Gastrocnemius medialis (tissue), 4 donors: ENCODE data around the gene TBX5. TPM values are rescaled to one million over a fixed set of nuclear protein-coding genes. Genes with fewer than 3 reads are reported as not detected.

Experiments used
- ATAC-seq, 2 donors: fragments of 150-250 bp; one replicate each; pipeline ENCODE4 v1.9.1; 2016
- DNase-seq, 2 donors: peaks; one replicate each; pipeline ENCODE4 v3.0.0-alpha.2; 2019
- H3K27ac ChIP-seq, 4 donors: fragments of 200-600 bp; sonication (generic); 1 replicate in 1 of 4; 2 replicates in 3 of 4; pipeline ENCODE4 v1.5.1; 2016 to 2018; ENCODE audit warnings: mild to moderate bottlenecking in 2 of 4, moderate library complexity in 1 of 4
- H3K27me3 ChIP-seq, 3 donors: fragments of 200-600 bp; sonication (generic) in 2 of 3; 1 replicate in 1 of 3; 2 replicates in 2 of 3; pipeline versions ENCODE4 v1.5.1 to v1.6.0; 2016 to 2019; ENCODE audit warnings: mild to moderate bottlenecking in 1 of 3, moderate library complexity in 1 of 3
- H3K36me3 ChIP-seq, 2 donors: fragments of 200-600 bp; sonication (generic) in 1 of 2; one replicate each; pipeline ENCODE4 v1.5.1; 2017 to 2018
- H3K4me1 ChIP-seq, 2 donors: fragments of 200-600 bp; sonication (generic) in 1 of 2; one replicate each; pipeline ENCODE4 v1.5.1; 2016 to 2017; ENCODE audit warnings: mild to moderate bottlenecking in 2 of 2
- H3K4me3 ChIP-seq, 4 donors: fragments of 200-600 bp; sonication (generic) in 3 of 4; 1 replicate in 1 of 4; 2 replicates in 3 of 4; pipeline ENCODE4 v1.5.1; 2016 to 2019; ENCODE audit warnings: mild to moderate bottlenecking in 2 of 4
- H3K9me3 ChIP-seq, 3 donors: fragments of 200-600 bp; sonication (generic) in 2 of 3; 1 replicate in 1 of 3; 2 replicates in 2 of 3; pipeline ENCODE4 v1.5.1; 2016 to 2019
- POLR2A ChIP-seq, 2 donors: fragments of 450-650 bp; IDR thresholded peaks; one replicate each; pipeline ENCODE4 v1.6.1; 2017; ENCODE audit warnings: antibody characterized with exemption in 2 of 2, mild to moderate bottlenecking in 2 of 2, moderate library complexity in 2 of 2
- in situ Hi-C, 4 donors: fragments of 200-750 bp; cut with MboI; loops; one replicate each; pipeline versions ENCODE4 v1.15.0 to v1.8.0; 2017; ENCODE audit warnings: low sequenced_read_pairs in 4 of 4
- intact Hi-C: fragments of 100-400 bp; cut with DNase I; formaldehyde crosslinking; loops from one replicate; pipeline ENCODE4 v1.15.1; 2023; ENCODE audit warnings: low total_unique reads
- total RNA-seq, 4 donors: library from RNA; depleted of rRNA; stranded (reverse); fragments of >200 nt; gene quantifications; one replicate each; pipeline versions ENCODE4 v1.1.0 to v1.2.3, GENCODE V29; 2016
- TF ChIP-seq, protein P1 (sequence below), 5 experiments: fragments of 450-650 bp in 3 of 5; fragments of 200-600 bp in 2 of 5; sonication (generic) in 2 of 5; IDR thresholded peaks in 4 of 5; conservative IDR thresholded peaks in 1 of 5; 1 replicate in 4 of 5; 2 replicates in 1 of 5; pipeline ENCODE4 v1.5.1; 2016 to 2019; ENCODE audit warnings: antibody characterized with exemption in 5 of 5, mild to moderate bottlenecking in 3 of 5, moderate library complexity in 3 of 5

Gene TBX5
- total RNA-seq, 4 donors from 2014 or later = not detected

DNA sequence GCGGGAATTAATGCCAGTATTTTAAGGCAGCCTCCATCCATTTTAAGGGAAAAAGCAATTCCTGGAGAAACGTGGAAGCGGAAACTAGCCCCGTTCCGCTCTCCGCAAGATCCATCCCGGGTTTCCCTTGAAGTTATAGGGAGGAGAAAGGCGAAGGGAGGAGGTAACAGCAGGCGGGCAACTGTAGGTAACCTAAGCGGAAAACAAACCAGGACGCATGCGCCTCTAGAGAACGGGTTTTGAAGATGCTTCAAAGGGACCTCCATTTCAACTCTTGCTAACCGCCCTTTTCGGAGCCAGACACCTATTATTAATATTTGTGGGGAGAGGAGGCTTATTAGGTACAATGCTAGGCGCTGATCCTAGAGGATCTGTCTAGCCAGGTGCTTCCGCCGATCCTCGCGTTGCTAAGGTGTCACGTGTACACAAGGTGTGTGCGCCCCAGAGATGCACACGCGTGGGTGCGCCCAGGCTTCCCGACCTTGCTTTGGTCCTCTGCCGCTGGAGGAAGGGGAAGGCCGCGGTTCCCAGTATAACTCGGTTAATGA lies 6.2 kb downstream of the TBX5 start:
- Histone ChIP-seq H3K27ac (no peak overlapping the region), H3K36me3 (no peaks in the 10 kb centered on the region), H3K4me1 (no peaks in the 10 kb centered on the region), H3K27me3 (peaks cover 84 to 95% (median 89%) of the 10 kb centered on the region in 3 donors), H3K4me3 (no peak overlapping the region), H3K9me3 (no peaks in the 10 kb centered on the region)
- in situ Hi-C loops (no loop called here), intact Hi-C loops (no loop called here)
- DNase-seq = no peak
- TF ChIP-seq, protein P1, sequence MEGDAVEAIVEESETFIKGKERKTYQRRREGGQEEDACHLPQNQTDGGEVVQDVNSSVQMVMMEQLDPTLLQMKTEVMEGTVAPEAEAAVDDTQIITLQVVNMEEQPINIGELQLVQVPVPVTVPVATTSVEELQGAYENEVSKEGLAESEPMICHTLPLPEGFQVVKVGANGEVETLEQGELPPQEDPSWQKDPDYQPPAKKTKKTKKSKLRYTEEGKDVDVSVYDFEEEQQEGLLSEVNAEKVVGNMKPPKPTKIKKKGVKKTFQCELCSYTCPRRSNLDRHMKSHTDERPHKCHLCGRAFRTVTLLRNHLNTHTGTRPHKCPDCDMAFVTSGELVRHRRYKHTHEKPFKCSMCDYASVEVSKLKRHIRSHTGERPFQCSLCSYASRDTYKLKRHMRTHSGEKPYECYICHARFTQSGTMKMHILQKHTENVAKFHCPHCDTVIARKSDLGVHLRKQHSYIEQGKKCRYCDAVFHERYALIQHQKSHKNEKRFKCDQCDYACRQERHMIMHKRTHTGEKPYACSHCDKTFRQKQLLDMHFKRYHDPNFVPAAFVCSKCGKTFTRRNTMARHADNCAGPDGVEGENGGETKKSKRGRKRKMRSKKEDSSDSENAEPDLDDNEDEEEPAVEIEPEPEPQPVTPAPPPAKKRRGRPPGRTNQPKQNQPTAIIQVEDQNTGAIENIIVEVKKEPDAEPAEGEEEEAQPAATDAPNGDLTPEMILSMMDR (IDR thresholded peaks at IDR 0.05 in 4 of 5, conservative IDR thresholded peaks at IDR 0.05 in 1 of 5) = no peak
- no peak for TF ChIP-seq POLR2A (IDR thresholded peaks at IDR 0.05)
- ATAC-seq = no peak

DNA sequence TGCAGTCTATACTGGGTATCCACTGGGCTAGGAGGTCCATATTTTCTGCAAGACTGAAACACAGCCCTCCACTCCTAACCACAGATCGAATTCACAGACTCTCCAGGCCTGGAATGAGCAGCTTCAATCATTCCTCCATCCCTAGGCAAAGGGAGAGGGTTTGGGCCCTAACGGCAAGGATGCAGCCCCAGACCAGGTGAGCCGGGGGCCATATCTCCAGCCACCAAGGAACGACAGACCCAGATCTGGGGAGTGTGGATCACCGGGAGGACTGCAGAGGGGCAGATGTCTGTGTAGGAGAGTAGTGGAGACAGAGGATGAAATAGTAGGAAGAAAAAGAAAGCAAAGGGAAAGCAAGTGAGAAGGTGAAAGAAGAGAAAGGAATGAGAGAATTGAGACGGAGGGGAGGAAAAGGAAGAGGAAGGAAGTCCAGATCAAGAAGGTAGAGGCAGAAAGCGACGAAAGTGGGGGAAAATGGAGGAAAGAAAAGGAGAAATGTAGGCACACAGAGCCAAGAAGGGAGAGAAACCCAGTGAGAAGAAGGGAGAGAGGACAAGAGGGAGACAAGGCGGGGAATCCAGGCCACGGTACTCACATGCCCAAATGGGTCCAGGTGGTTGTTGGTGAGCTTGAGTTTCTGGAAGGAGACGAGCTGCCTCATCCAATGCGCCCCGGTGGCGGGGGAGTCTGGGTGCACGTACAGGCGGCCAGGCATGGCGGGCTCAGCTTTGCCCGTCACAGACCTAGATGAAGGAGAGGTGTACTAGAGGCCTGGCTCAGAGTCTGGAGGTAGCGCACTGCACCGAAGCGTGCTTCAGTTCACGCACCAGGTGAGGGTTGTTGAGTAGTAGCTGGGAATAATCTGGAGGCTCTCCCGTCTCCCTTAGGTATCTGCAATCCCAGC lies 7.7 kb downstream of the TBX5 start:
- intact Hi-C loops = no loop called here
- Histone ChIP-seq H3K9me3 (no peaks in the 10 kb centered on the region), H3K27ac (no peak overlapping the region), H3K4me1 (no peaks in the 10 kb centered on the region), H3K36me3 (no peaks in the 10 kb centered on the region), H3K4me3 (no peak overlapping the region), H3K27me3 (peaks cover 81 to 93% (median 88%) of the 10 kb centered on the region in 3 donors)
- TF ChIP-seq POLR2A (IDR thresholded peaks at IDR 0.05) = no peak
- TF ChIP-seq, protein P1 (IDR thresholded peaks at IDR 0.05 in 4 of 5, conservative IDR thresholded peaks at IDR 0.05 in 1 of 5) = no peak
- in situ Hi-C loops = no loop called here
- no peak for ATAC-seq
- no peak for DNase-seq

DNA sequence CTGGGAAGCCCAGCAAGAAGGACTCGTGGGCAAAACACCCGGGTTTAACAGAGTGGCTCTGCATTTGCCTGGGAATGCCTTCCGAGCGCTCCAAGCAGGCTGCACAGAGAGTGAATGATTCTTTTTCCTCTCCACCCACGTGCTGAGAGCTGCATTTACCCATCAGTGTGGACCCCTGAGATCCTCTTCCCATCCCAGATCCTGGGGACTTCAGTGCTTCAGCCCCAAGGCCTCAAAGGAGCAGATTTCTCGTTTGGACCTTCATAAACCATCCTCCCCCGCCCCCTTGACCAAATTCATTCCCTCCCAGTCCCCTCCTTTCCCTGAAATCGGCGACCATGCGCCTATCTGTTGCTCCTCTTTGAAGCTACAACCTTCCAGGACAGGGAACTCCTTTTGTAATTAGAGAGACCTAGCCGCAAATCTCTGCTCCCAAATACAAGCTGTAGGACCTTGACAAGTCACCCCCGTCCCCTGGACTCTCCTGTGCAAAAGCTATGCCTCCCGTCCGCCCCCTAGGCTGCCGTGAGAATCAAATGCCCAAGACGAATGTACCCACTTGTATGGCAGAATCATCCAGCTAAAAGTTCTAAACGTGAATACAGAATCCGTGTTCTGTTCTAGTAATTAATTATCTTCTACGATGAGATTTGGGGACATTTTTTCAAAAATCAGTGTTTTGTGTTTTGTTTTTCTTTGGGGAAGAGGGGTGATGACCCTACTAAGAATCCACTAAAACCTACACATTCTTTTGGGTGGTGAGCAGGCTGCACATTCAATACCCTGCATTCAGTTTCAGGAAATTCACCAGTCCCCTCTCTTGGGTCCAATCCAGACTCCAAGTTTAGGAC lies 8.8 kb downstream of the TBX5 start:
- intact Hi-C loops (no loop called here), in situ Hi-C loops (no loop called here)
- ATAC-seq (no peak), DNase-seq (no peak)
- Histone ChIP-seq H3K36me3 (no peaks in the 10 kb centered on the region), H3K4me1 (no peaks in the 10 kb centered on the region), H3K27me3 (peaks cover 69 to 82% (median 81%) of the 10 kb centered on the region in 3 donors), H3K27ac (no peak overlapping the region), H3K9me3 (no peaks in the 10 kb centered on the region), H3K4me3 (no peak overlapping the region)
- TF ChIP-seq, protein P1 (IDR thresholded peaks at IDR 0.05 in 4 of 5, conservative IDR thresholded peaks at IDR 0.05 in 1 of 5) = no peak
- no peak for TF ChIP-seq POLR2A (IDR thresholded peaks at IDR 0.05)

DNA sequence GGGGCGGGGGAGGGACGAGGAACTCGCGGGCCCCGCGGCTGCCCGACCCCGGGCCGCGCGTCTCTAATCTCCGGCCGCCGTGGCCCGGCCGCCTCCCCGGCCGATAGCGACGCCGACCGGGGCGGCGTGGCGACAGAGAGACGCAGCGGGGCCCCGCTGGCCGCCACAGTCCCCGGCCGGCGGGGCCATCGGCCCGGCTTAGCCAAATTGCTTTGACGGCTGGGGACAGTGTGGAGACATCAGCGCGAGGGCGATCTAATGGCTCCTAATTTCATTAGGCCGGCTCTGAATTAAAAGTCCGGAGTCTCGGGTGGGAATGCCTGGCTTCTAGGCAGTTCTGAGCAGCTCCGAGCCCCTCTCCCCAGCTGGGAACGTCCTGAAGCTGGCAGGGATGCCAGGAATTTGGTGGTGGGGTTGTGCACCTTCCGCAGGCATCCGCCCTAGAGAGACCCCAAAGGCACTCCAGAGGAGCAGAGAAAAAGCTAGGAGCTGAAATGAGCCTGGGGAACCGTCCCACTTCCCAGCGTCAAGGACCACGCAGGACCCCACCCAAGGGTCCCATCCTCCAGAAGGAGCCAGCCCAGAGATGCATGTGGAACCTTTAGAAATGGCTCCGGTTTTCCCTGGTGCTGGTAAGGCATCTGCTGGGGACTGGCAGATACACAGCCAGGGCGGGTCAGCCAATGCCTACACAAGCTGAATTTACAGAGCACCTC lies 9.6 kb downstream of the TBX5 start:
- Histone ChIP-seq H3K9me3 (no peaks in the 10 kb centered on the region), H3K4me1 (no peaks in the 10 kb centered on the region), H3K27me3 (peaks cover 65 to 82% (median 74%) of the 10 kb centered on the region in 3 donors), H3K4me3 (no peak overlapping the region), H3K27ac (no peak overlapping the region), H3K36me3 (no peaks in the 10 kb centered on the region)
- ATAC-seq = no peak
- TF ChIP-seq, protein P1 (IDR thresholded peaks at IDR 0.05 in 4 of 5, conservative IDR thresholded peaks at IDR 0.05 in 1 of 5) = no peak
- TF ChIP-seq POLR2A (IDR thresholded peaks at IDR 0.05) = no peak
- intact Hi-C loops (no loop called here), in situ Hi-C loops (no loop called here)
- DNase-seq = no peak
